ENCODE measurements around the gene PUS1. TPM values are rescaled to one million over a fixed set of nuclear protein-coding genes. Genes with fewer than 3 reads are reported as not detected.

PUS1 gene
- total RNA-seq, 2 donors from 2014 or later: 37.3 to 56.7 TPM

GRCh38 chr12:131943389-131943788, 14.3 kb downstream of the PUS1 start:
- no peaks in the 10 kb centered on the region for H3K27me3 ChIP-seq (ENCODE audit: control insufficient read depth, insufficient read depth, low read length, poor library complexity, severe bottlenecking)
- DNase-seq: peak; percentile 39
- TF ChIP-seq CTCF (conservative IDR thresholded peaks at IDR 0.05): no peak
- no peak overlapping the region for H3K4me3 ChIP-seq (ENCODE audit: low read length)
- Mint-ChIP-seq H3K9me3 (no peaks in the 10 kb centered on the region), H3K36me3 (ENCODE audit: low read depth) (peaks cover 59% of the 10 kb centered on the region), H3K4me1 (peaks cover 5% of the 10 kb centered on the region), H3K27ac (no peak overlapping the region), H3K27me3 (ENCODE audit: insufficient read depth) (no peaks in the 10 kb centered on the region), H3K4me3 (no peak overlapping the region)
- peaks cover 34% of the 10 kb centered on the region for H3K36me3 ChIP-seq (ENCODE audit: control insufficient read depth, insufficient read depth, low read length)
- 93 to 100% methylated on average over 7 to 8 of the region's 8 CpGs for WGBS, 2 experiments (ENCODE audit: insufficient coverage in 1 of 2, insufficient read length in 1 of 2)
- no peak overlapping the region for H3K9ac ChIP-seq (ENCODE audit: extremely low read depth, low read length, poor library complexity, severe bottlenecking)
- no peaks in the 10 kb centered on the region for H3K4me1 ChIP-seq (ENCODE audit: control insufficient read depth, insufficient read depth, low read length)
- no peaks in the 10 kb centered on the region for H3K9me3 ChIP-seq (ENCODE audit: control insufficient read depth, low read length)
- H3K27ac ChIP-seq (ENCODE audit: low read depth, low read length): no peak overlapping the region

GRCh38 chr12:131943876-131944275, 14.8 kb downstream of the PUS1 start:
- Mint-ChIP-seq H3K27me3 (ENCODE audit: insufficient read depth) (no peaks in the 10 kb centered on the region), H3K27ac (no peak overlapping the region), H3K9me3 (no peaks in the 10 kb centered on the region), H3K4me3 (no peak overlapping the region), H3K4me1 (peaks cover 5% of the 10 kb centered on the region), H3K36me3 (ENCODE audit: low read depth) (peaks cover 56% of the 10 kb centered on the region)
- peak; percentile 33 for DNase-seq
- Histone ChIP-seq H3K9ac (ENCODE audit: extremely low read depth, low read length, poor library complexity, severe bottlenecking) (no peak overlapping the region), H3K4me1 (ENCODE audit: control insufficient read depth, insufficient read depth, low read length) (no peaks in the 10 kb centered on the region), H3K9me3 (ENCODE audit: control insufficient read depth, low read length) (no peaks in the 10 kb centered on the region), H3K4me3 (ENCODE audit: low read length) (no peak overlapping the region), H3K27ac (ENCODE audit: low read depth, low read length) (no peak overlapping the region), H3K36me3 (ENCODE audit: control insufficient read depth, insufficient read depth, low read length) (peaks cover 31% of the 10 kb centered on the region), H3K27me3 (ENCODE audit: control insufficient read depth, insufficient read depth, low read length, poor library complexity, severe bottlenecking) (no peaks in the 10 kb centered on the region)
- no peak for TF ChIP-seq CTCF (conservative IDR thresholded peaks at IDR 0.05)
- WGBS, 2 experiments (ENCODE audit: insufficient coverage in 1 of 2, insufficient read length in 1 of 2): 86 to 93% methylated on average over 6 to 10 of the region's 10 CpGs

- DNase-seq: peak; percentile 52
These were observed 15.7 kb downstream of the PUS1 start for GRCh38 chr12:131944601-131945251.

More at GRCh38 chr12:131944601-131945251, 15.7 kb downstream of the PUS1 start:
- no peak overlapping the region for H3K27ac ChIP-seq (ENCODE audit: low read depth, low read length)
- no peak overlapping the region for H3K9ac ChIP-seq (ENCODE audit: extremely low read depth, low read length, poor library complexity, severe bottlenecking)
- H3K4me1 Mint-ChIP-seq: peaks cover 5% of the 10 kb centered on the region
- H3K36me3 Mint-ChIP-seq (ENCODE audit: low read depth): peaks cover 47% of the 10 kb centered on the region
- TF ChIP-seq CTCF (conservative IDR thresholded peaks at IDR 0.05): no peak
- 94 to 95% methylated on average over 15 to 35 of the region's 35 CpGs for WGBS, 2 experiments (ENCODE audit: insufficient coverage in 1 of 2, insufficient read length in 1 of 2)
- H3K27ac Mint-ChIP-seq: no peak overlapping the region
- H3K9me3 Mint-ChIP-seq: no peaks in the 10 kb centered on the region
- H3K4me1 ChIP-seq (ENCODE audit: control insufficient read depth, insufficient read depth, low read length): no peaks in the 10 kb centered on the region
- no peak overlapping the region for H3K4me3 ChIP-seq (ENCODE audit: low read length)
- H3K9me3 ChIP-seq (ENCODE audit: control insufficient read depth, low read length): no peaks in the 10 kb centered on the region
- peaks cover 25% of the 10 kb centered on the region for H3K36me3 ChIP-seq (ENCODE audit: control insufficient read depth, insufficient read depth, low read length)
- H3K27me3 Mint-ChIP-seq (ENCODE audit: insufficient read depth): no peaks in the 10 kb centered on the region
- H3K27me3 ChIP-seq (ENCODE audit: control insufficient read depth, insufficient read depth, low read length, poor library complexity, severe bottlenecking): no peaks in the 10 kb centered on the region
- no peak overlapping the region for H3K4me3 Mint-ChIP-seq
